Body of pancreas (tissue), 4 donors: Measurements from ENCODE around the gene CDH10.

ENCODE experiments used
- POLR2A ChIP-seq, 3 donors: fragments of 450-650 bp; IDR thresholded peaks; one replicate each; pipeline ENCODE4 v1.6.1; 2016; ENCODE audit warnings: antibody characterized with exemption in 3 of 3, mild to moderate bottlenecking in 2 of 3
- TF ChIP-seq, protein P1 (sequence below), 7 experiments: fragments of 450-650 bp in 4 of 7; fragments of 200-600 bp in 3 of 7; sonication (generic) in 3 of 7; IDR thresholded peaks; one replicate each; pipeline ENCODE4 v1.5.1; 2016 to 2019; ENCODE audit warnings: antibody characterized with exemption in 7 of 7

GRCh38 chr5:24509943-24510342 lies 134.8 kb downstream of the CDH10 start:
- TF ChIP-seq, protein P1, sequence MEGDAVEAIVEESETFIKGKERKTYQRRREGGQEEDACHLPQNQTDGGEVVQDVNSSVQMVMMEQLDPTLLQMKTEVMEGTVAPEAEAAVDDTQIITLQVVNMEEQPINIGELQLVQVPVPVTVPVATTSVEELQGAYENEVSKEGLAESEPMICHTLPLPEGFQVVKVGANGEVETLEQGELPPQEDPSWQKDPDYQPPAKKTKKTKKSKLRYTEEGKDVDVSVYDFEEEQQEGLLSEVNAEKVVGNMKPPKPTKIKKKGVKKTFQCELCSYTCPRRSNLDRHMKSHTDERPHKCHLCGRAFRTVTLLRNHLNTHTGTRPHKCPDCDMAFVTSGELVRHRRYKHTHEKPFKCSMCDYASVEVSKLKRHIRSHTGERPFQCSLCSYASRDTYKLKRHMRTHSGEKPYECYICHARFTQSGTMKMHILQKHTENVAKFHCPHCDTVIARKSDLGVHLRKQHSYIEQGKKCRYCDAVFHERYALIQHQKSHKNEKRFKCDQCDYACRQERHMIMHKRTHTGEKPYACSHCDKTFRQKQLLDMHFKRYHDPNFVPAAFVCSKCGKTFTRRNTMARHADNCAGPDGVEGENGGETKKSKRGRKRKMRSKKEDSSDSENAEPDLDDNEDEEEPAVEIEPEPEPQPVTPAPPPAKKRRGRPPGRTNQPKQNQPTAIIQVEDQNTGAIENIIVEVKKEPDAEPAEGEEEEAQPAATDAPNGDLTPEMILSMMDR (IDR thresholded peaks at IDR 0.05), result no peak
- no peak for TF ChIP-seq POLR2A (IDR thresholded peaks at IDR 0.05)
